IPS-15b (cell line): ENCODE data around the gene BOK.
"Not testable (repeated sequence)": the region's sequence is repeated elsewhere in the genome, so short reads cannot be mapped to it uniquely, and the experiment has no call there.

ENCODE experiments used
- H3K27me3 ChIP-seq: one replicate; pipeline ENCODE4 v1.6.1; 2013; ENCODE audit warnings: low read length; ENCODE audit not compliant: control insufficient read depth, insufficient read depth
- H3K36me3 ChIP-seq: one replicate; pipeline ENCODE4 v1.6.1; 2013; ENCODE audit warnings: low read length; ENCODE audit not compliant: control insufficient read depth, insufficient read depth
- H3K4me1 ChIP-seq: one replicate; pipeline ENCODE4 v1.6.1; 2013; ENCODE audit warnings: mild to moderate bottlenecking, low read length; ENCODE audit not compliant: control insufficient read depth, insufficient read depth
- H3K4me3 ChIP-seq: one replicate; pipeline ENCODE4 v1.5.1; 2013; ENCODE audit warnings: low read depth, low read length
- H3K9ac ChIP-seq: one replicate; pipeline ENCODE4 v1.6.1; 2013; ENCODE audit warnings: low read depth, mild to moderate bottlenecking, low read length
- H3K9me3 ChIP-seq: one replicate; pipeline ENCODE4 v1.6.1; 2013; ENCODE audit warnings: mild to moderate bottlenecking, low read length; ENCODE audit not compliant: control insufficient read depth, insufficient read depth

BOK gene

DNA sequence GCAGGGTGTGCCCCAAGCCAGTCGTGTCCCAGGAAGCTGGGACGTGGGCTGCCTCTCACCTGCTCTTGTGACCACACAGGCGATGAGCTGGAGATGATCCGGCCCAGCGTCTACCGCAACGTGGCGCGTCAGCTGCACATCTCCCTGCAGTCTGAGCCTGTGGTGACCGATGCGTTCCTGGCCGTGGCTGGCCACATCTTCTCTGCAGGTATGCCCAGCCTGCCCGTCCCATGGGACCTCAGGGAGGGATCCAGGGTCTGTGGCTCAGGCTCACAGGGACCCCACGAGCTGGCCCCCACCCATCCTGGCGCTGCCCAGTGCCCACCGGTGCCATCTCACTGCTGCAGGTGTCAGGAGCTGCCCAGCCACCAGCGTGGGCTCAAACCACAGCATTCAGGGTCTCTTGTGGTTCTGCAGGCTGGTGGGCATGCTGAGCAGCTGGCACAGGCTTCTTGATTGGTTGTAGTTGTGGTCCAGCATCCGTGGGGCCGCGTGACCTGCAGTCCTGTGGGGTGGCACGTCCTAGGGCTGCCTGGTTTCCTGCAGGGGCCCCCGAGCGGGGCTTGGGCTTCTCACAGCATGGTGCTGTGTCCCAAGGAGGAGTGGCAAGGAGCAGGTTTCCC, 3.8 kb downstream of the BOK start:
- Histone ChIP-seq H3K4me3 (no peak overlapping the region), H3K27me3 (peaks cover 9% of the 10 kb centered on the region), H3K9me3 (no peaks in the 10 kb centered on the region), H3K9ac (no peak overlapping the region), H3K36me3 (peaks cover 3% of the 10 kb centered on the region), H3K4me1 (no peaks in the 10 kb centered on the region)

DNA sequence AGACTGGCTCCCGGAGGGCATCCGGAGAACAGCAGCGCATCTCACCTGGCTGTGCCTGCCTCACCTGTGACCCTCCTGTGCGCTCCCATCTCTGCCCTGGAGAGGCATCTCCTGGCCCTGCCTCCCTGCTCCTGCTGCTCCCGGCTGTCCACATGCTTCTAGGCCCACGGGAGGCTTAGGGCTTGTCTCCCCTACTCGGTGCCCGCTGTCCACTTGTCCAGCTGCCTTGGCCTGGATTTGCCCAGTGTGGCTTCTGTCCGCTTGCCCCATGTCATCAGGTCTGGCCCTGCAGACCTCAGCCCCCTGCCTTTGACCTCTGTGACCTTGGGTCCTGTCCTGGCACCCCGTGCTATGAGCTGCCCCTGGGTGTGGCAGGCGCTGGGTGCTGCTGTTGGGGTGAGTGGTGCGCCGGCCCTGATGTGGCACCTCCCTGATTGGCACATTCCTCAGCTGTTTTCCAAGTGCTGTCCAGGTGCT, 4.5 kb downstream of the BOK start:
- Histone ChIP-seq H3K4me3 (no peak overlapping the region), H3K9ac (no peak overlapping the region), H3K9me3 (no peaks in the 10 kb centered on the region), H3K27me3 (peaks cover 2% of the 10 kb centered on the region), H3K4me1 (no peaks in the 10 kb centered on the region), H3K36me3 (peaks cover 7% of the 10 kb centered on the region)

GRCh38 chr2:241563571-241563980, 5.0 kb downstream of the BOK start:
- Histone ChIP-seq H3K27me3 (no peaks in the 10 kb centered on the region), H3K4me1 (no peaks in the 10 kb centered on the region), H3K36me3 (peaks cover 7% of the 10 kb centered on the region), H3K9me3 (no peaks in the 10 kb centered on the region), H3K4me3 (no peak overlapping the region), H3K9ac (no peak overlapping the region)

DNA sequence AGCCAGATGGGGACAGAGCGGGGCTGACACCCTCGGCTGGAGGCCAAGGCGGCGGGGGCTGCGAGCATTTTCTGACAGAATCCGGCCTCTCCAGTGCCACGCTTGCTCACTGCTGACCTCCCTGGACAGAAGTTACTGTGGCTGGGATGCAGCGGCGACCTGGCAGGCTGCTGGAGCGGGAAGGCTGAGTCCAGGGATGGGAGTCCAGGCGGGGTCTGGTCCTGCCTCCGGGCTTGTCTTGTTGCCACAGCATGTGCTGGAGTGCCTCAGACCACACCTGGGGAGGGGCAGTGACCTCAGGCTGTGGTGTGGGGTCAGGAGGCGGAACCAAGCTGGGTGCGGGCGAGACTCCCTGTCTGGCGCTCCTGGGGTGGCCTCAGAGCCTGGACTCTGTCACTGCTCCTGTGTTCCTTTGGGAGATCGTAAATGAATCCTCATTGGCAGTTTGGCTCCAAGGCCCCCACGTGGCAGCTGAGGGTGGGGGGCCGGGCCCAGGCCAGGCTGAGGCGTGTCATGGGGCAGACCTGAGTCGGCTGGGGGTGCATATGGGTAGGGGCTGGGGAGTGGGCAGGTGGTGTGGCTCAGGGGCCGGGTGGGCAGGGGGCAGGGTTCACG, 5.5 kb downstream of the BOK start:
- no peak overlapping the region for H3K4me3 ChIP-seq

DNA sequence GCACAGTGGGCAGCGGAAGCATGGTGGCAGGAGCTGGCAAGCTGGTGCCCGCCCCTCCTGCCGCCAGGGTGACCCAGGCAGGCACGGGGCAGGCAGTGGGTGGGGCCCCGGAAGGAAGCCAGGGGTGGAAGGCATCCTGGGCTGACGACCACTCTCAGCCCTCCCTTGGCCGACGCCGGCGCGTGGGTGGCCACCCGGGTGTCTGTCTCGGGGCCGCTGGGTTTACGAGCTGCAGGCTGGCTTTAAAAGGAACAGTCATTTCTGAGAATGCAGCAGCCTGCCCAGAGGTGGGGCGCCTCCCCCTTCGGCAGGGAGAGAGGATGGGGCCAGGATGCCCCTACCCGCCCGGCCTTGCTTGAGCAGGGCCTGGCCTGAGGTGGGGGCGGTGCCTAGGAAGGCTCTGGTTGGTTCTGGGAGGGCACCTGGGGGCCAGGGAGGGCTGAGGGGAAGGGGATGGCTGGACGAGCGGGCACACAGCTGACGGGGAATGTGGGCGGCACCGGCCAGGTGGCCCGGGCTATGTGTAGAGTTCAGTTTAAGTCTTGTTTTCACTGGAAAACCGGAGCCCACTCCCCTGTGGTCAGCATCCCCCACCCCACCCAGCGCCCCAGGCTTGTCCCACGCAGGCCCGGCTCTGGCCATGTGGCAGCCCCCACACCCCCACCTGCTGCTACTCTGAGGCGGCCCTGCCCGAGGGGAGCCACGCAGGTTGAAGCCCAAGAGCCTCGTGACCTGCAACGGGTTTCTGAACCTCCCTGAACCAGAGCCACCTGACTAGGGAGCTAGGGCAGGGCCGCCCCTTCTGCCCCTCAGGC, 6.3 kb downstream of the BOK start:
- H3K9me3 ChIP-seq: no peaks in the 10 kb centered on the region
- no peaks in the 10 kb centered on the region for H3K27me3 ChIP-seq
- no peak overlapping the region for H3K4me3 ChIP-seq
- no peak overlapping the region for H3K9ac ChIP-seq
- H3K4me1 ChIP-seq: no peaks in the 10 kb centered on the region
- H3K36me3 ChIP-seq: peaks cover 7% of the 10 kb centered on the region

More for the DNA sequence above, 5.5 kb downstream of the BOK start:
- Histone ChIP-seq H3K9ac (no peak overlapping the region), H3K27me3 (no peaks in the 10 kb centered on the region), H3K36me3 (peaks cover 7% of the 10 kb centered on the region), H3K9me3 (no peaks in the 10 kb centered on the region), H3K4me1 (no peaks in the 10 kb centered on the region)

GRCh38 chr2:241565411-241565810, 6.9 kb downstream of the BOK start:
- H3K27me3 ChIP-seq: no peaks in the 10 kb centered on the region
- H3K9me3 ChIP-seq: no peaks in the 10 kb centered on the region
- no peak overlapping the region for H3K4me3 ChIP-seq
- peaks cover 7% of the 10 kb centered on the region for H3K36me3 ChIP-seq
- H3K9ac ChIP-seq: no peak overlapping the region
- no peaks in the 10 kb centered on the region for H3K4me1 ChIP-seq

- H3K9ac ChIP-seq, H3K4me1 ChIP-seq, H3K36me3 ChIP-seq, H3K9me3 ChIP-seq, H3K4me3 ChIP-seq, H3K27me3 ChIP-seq: not testable (repeated sequence)
Measured at GRCh38 chr2:241566021-241566420, 7.5 kb downstream of the BOK start.

DNA sequence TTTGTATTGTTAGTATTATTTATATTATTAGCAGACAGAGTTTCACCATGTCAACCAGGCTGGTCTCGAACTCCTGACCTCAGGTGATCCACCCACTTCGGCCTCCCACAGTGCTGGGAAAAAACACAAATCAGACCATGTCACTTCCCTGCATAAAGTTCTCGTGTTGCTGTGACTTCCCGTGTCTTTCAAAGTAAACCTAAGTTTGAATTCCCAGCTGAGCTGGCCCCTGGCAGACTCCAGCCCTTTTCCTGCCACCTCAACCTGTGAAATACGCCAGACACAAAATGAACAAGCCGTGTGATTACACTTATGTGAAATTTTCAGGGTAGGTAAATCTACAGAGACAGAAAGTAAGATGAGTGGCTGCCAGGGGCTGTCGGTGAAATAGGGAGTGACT, 7.9 kb downstream of the BOK start:
- Histone ChIP-seq H3K9ac (no peak overlapping the region), H3K27me3 (no peaks in the 10 kb centered on the region), H3K4me3 (no peak overlapping the region), H3K4me1 (no peaks in the 10 kb centered on the region), H3K36me3 (peaks cover 9% of the 10 kb centered on the region), H3K9me3 (no peaks in the 10 kb centered on the region)

GRCh38 chr2:241567266-241567665, 8.7 kb downstream of the BOK start:
- H3K27me3 ChIP-seq, H3K9ac ChIP-seq, H3K4me3 ChIP-seq, H3K4me1 ChIP-seq, H3K9me3 ChIP-seq: not testable (repeated sequence)
- H3K36me3 ChIP-seq: peaks cover 11% of the 10 kb centered on the region

- Histone ChIP-seq H3K9ac (no peak overlapping the region), H3K36me3 (peaks cover 9% of the 10 kb centered on the region), H3K4me3 (no peak overlapping the region), H3K27me3 (no peaks in the 10 kb centered on the region), H3K4me1 (no peaks in the 10 kb centered on the region), H3K9me3 (no peaks in the 10 kb centered on the region)
Measured at GRCh38 chr2:241567776-241568175, 9.2 kb downstream of the BOK start.

DNA sequence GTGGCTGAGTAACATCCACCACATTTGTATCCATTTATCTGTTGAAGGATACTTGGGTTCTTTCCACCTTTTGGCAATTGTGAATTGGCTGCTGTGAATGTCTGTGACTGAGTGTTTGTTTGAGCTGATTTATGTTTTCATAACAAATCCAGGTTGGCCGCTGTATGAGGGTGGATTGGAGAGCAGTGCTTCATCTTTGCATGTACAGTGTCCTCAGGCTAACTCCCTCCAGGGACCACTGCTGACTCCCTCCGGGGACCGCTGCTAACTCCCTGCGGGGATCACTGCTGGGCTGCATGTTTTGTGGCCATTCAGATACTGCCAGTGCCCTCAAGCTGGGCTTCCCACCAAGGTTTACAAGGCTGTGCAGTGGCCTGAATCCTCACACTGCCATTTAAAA, 10.2 kb downstream of the BOK start:
- H3K9ac ChIP-seq: no peak overlapping the region
- H3K27me3 ChIP-seq: no peaks in the 10 kb centered on the region
- H3K4me1 ChIP-seq: no peaks in the 10 kb centered on the region
- no peaks in the 10 kb centered on the region for H3K9me3 ChIP-seq
- H3K36me3 ChIP-seq: peaks cover 9% of the 10 kb centered on the region
- no peak overlapping the region for H3K4me3 ChIP-seq

GRCh38 chr2:241569831-241570281, 11.3 kb downstream of the BOK start:
- no peak overlapping the region for H3K9ac ChIP-seq
- no peaks in the 10 kb centered on the region for H3K9me3 ChIP-seq
- H3K27me3 ChIP-seq: no peaks in the 10 kb centered on the region
- no peak overlapping the region for H3K4me3 ChIP-seq
- H3K36me3 ChIP-seq: peaks cover 9% of the 10 kb centered on the region
- H3K4me1 ChIP-seq: no peaks in the 10 kb centered on the region
